Endodermal cell (in vitro differentiated cells): ENCODE data around the gene BPI. TPM values are rescaled to one million over a fixed set of nuclear protein-coding genes. Genes with fewer than 3 reads are reported as not detected.
"Not testable (repeated sequence)": the region's sequence is repeated elsewhere in the genome, so short reads cannot be mapped to it uniquely, and the experiment has no call there.

ENCODE experiments used
- DNase-seq: peaks from one replicate; pipeline ENCODE4 v3.0.0-alpha.2; 2017
- H3K27ac ChIP-seq: 2 replicates; pipeline ENCODE4 v1.5.1; 2013; ENCODE audit warnings: mild to moderate bottlenecking, low read depth, low read length, moderate library complexity
- H3K27me3 ChIP-seq: 2 replicates; pipeline ENCODE4 v1.6.1; 2013; ENCODE audit warnings: mild to moderate bottlenecking, low read length, moderate library complexity; ENCODE audit not compliant: insufficient read depth, control insufficient read depth, poor library complexity, severe bottlenecking
- H3K36me3 ChIP-seq: 2 replicates; pipeline ENCODE4 v1.7.0; 2013; ENCODE audit warnings: mild to moderate bottlenecking, low read length, moderate library complexity; ENCODE audit not compliant: control insufficient read depth, insufficient read depth
- H3K4me1 ChIP-seq: one replicate; pipeline ENCODE4 v1.7.0; 2013; ENCODE audit warnings: low read length; ENCODE audit not compliant: control insufficient read depth, insufficient read depth
- H3K4me3 ChIP-seq: 2 replicates; pipeline ENCODE4 v1.5.1; 2013; ENCODE audit warnings: mild to moderate bottlenecking, low read length, moderate library complexity
- H3K9ac ChIP-seq: 2 replicates; pipeline ENCODE4 v1.6.1; 2013; ENCODE audit warnings: mild to moderate bottlenecking, low read length, moderate library complexity; ENCODE audit not compliant: poor library complexity, severe bottlenecking; ENCODE audit errors: extremely low read depth
- H3K9me3 ChIP-seq: 2 replicates; pipeline ENCODE4 v1.6.1; 2013; ENCODE audit warnings: mild to moderate bottlenecking, low read length, moderate library complexity; ENCODE audit not compliant: control insufficient read depth
- H3K27ac Mint-ChIP-seq: 2 replicates; pipeline ENCODE4 v1.8.0; 2020; ENCODE audit warnings: mixed read lengths
- H3K27me3 Mint-ChIP-seq: 2 replicates; pipeline ENCODE4 v1.8.0; 2021; ENCODE audit warnings: mild to moderate bottlenecking, mixed read lengths; ENCODE audit not compliant: insufficient read depth
- H3K36me3 Mint-ChIP-seq: 2 replicates; pipeline ENCODE4 v1.8.0; 2020; ENCODE audit warnings: low read depth, mixed read lengths
- H3K4me1 Mint-ChIP-seq: 2 replicates; pipeline ENCODE4 v1.8.0; 2020; ENCODE audit warnings: mixed read lengths
- H3K4me3 Mint-ChIP-seq: 2 replicates; pipeline ENCODE4 v1.8.0; 2020; ENCODE audit warnings: mild to moderate bottlenecking, moderate library complexity, mixed read lengths
- H3K9me3 Mint-ChIP-seq: 2 replicates; pipeline ENCODE4 v1.8.0; 2020; ENCODE audit warnings: mild to moderate bottlenecking, mixed read lengths
- WGBS, 2 experiments: methylation state at CpG; one replicate each; pipeline versions ENCODE4 v1.1.5 to v1.1.7; 2013; ENCODE audit warnings: missing lambda C conversion rate in 2 of 2, mixed read lengths in 1 of 2; ENCODE audit not compliant: insufficient coverage in 1 of 2, insufficient read length in 1 of 2; 5-methylcytosine and 5-hydroxymethylcytosine counted together
- long read RNA-seq, 4 experiments: library from polyadenylated mRNA in 2 of 4; library from RNA in 1 of 4; library from capped mRNA in 1 of 4; stranded (forward) in 3 of 4; unstranded in 1 of 4; transcript quantifications; one replicate each; pipeline ENCODE4 v2.0.0, GENCODE V29; 2020 to 2021; ENCODE audit warnings: inconsistent platforms in 1 of 4
- polyA plus RNA-seq, 2 experiments: library from polyadenylated mRNA; stranded (reverse); fragments of 50-300 nt; gene quantifications; one replicate each; pipeline ENCODE4 v1.2.3, GENCODE V29; 2013
- total RNA-seq, 2 donors: library from RNA; stranded (reverse); fragmentation: NEBNext Ultra II Directional in 1 of 2; extraction: Animal tissue kit (Norgen Biotek cat#: 25700) in 1 of 2; gene quantifications; 2 replicates in 1 of 2; 3 replicates in 1 of 2; pipeline ENCODE4 v1.2.1, GENCODE V29; 2021
- TF ChIP-seq, protein P1 (sequence below): fragments of 200-600 bp; sonication (generic); conservative IDR thresholded peaks from 2 replicates; pipeline ENCODE4 v1.5.0; 2021; ENCODE audit warnings: antibody characterized with exemption, mild to moderate bottlenecking

Gene BPI
- not detected for total RNA-seq
- 0.78 TPM for polyA plus RNA-seq (2013, experiment 1 of 2)
- 0.66 TPM for polyA plus RNA-seq (2013, experiment 2 of 2)
- long read RNA-seq, experiment 1 = 0 reads
- long read RNA-seq, experiment 2 = 0 reads
- long read RNA-seq, experiment 3 = 0 reads
- long read RNA-seq, experiment 4 = 0 reads

DNA sequence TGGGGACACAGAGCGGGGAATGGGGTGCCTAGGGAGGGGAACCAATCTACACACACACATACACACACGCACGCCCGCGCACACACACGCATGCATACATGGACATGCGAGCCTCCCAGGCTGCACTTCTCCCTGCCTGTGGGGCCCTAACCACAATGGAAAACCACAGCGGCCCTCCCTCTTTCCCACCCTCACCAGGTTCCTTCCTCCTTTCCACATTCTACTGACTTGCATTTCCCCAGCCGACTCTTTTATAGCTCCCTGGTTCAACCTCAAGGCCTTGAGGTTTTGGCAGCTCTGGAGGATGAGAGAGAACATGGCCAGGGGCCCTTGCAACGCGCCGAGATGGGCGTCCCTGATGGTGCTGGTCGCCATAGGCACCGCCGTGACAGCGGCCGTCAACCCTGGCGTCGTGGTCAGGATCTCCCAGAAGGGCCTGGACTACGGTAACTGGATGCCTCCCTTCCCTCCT, at the start of gene BPI:
Gene BPI, plus strand, starts transcription at position 249 of the 472 bp plus-strand sequence. Its CDS starts 68 bp downstream, at position 317.
- no peaks in the 10 kb centered on the region for H3K27me3 ChIP-seq
- Mint-ChIP-seq H3K4me3 (no peak within 1 kb of the TSS), H3K4me1 (no peaks in the 10 kb centered on the region), H3K27ac (no peak within 1 kb of the TSS), H3K27me3 (no peaks in the 10 kb centered on the region), H3K9me3 (no peaks in the 10 kb centered on the region), H3K36me3 (no peaks in the 10 kb centered on the region)
- peaks cover 2% of the 10 kb centered on the region for H3K9me3 ChIP-seq
- WGBS, 2 experiments = 86 to 88% methylated on average over 19 to 20 of the region's 21 CpGs
- H3K36me3 ChIP-seq = no peaks in the 10 kb centered on the region
- no peak for DNase-seq
- no peaks in the 10 kb centered on the region for H3K4me1 ChIP-seq
- TF ChIP-seq, protein P1, sequence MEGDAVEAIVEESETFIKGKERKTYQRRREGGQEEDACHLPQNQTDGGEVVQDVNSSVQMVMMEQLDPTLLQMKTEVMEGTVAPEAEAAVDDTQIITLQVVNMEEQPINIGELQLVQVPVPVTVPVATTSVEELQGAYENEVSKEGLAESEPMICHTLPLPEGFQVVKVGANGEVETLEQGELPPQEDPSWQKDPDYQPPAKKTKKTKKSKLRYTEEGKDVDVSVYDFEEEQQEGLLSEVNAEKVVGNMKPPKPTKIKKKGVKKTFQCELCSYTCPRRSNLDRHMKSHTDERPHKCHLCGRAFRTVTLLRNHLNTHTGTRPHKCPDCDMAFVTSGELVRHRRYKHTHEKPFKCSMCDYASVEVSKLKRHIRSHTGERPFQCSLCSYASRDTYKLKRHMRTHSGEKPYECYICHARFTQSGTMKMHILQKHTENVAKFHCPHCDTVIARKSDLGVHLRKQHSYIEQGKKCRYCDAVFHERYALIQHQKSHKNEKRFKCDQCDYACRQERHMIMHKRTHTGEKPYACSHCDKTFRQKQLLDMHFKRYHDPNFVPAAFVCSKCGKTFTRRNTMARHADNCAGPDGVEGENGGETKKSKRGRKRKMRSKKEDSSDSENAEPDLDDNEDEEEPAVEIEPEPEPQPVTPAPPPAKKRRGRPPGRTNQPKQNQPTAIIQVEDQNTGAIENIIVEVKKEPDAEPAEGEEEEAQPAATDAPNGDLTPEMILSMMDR = no peak
- no peak within 1 kb of the TSS for H3K9ac ChIP-seq
- H3K27ac ChIP-seq = peak within 1 kb of the TSS; percentile 94
- no peak within 1 kb of the TSS for H3K4me3 ChIP-seq

DNA sequence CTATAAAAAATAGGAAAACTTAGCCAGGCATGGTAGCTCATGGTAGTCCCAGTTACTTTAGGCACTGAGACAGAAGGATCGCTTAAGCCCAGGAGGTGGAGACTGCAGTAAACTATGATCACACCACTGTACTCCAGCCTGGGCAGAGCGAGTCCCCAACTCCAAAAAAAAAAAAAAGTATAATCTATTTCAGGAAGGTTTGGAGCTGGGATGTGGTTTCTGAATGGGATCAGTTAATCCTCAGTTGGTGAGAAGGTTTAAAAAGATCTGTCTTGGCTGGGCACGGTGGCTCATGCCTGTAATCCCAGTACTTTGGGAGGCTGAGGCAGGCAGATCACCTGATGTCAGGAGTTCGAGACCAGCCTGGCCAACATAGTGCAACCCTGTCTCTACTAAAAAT, 49.3 kb upstream of the BPI start:
- not testable (repeated sequence) for H3K36me3 ChIP-seq, H3K9ac ChIP-seq, H3K4me3 Mint-ChIP-seq, H3K27me3 Mint-ChIP-seq, H3K4me1 Mint-ChIP-seq, H3K4me3 ChIP-seq, H3K9me3 Mint-ChIP-seq, H3K27ac ChIP-seq, H3K9me3 ChIP-seq, H3K36me3 Mint-ChIP-seq, H3K27ac Mint-ChIP-seq, H3K27me3 ChIP-seq, DNase-seq, H3K4me1 ChIP-seq
- 98 to 100% methylated on average over 3 to 4 of the region's 4 CpGs for WGBS, 2 experiments

DNA sequence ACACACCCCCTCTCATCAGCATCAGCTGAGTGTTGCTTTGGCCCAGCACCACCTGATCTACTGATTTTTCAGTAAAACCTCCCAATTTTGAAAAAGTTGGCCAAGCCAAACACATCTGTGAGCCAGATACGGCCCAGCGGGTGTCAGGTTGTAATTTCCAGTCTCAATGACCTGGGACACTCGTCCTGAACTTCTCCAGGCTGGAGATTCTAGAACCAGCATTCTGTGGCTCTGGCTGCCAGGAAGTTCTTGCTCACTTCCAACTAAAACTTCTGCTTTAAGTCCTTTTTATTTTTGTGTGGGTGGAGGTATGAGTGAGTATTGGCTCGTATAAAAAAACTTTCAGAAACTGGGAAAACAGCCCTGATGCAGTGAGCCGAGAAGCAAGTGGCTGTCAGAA, 48.6 kb upstream of the BPI start:
- Histone ChIP-seq H3K9ac (no peak overlapping the region), H3K36me3 (no peaks in the 10 kb centered on the region), H3K4me1 (no peaks in the 10 kb centered on the region), H3K27me3 (peaks cover 17% of the 10 kb centered on the region), H3K9me3 (no peaks in the 10 kb centered on the region), H3K27ac (no peak overlapping the region), H3K4me3 (no peak overlapping the region)
- Mint-ChIP-seq H3K36me3 (no peaks in the 10 kb centered on the region), H3K27me3 (peaks cover 14% of the 10 kb centered on the region), H3K4me3 (no peak overlapping the region), H3K9me3 (no peaks in the 10 kb centered on the region), H3K4me1 (peaks cover 9% of the 10 kb centered on the region), H3K27ac (no peak overlapping the region)
- TF ChIP-seq, protein P1 = no peak
- WGBS, 2 experiments = 89 to 91% methylated on average over 5 of the region's 5 CpGs
- no peak for DNase-seq

DNA sequence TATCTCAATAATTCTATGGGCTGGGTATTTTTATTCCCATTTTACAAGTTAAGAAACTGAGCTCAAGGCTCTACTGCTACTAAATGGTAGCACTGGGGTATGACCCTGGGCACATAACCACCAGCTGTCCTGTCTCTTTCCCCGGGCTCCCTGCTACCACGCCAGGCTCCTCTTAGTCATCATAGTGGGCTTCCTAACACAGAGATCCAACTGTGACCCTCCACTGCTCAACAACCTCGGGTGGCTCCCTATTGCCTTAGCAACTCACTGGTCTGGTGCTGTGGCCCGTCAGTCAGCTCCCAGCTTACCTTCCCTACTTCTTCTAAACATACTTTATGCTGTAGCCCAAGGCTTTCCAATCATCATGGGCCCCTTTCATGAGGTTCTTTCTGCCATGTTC, 47.9 kb upstream of the BPI start:
- peaks cover 22% of the 10 kb centered on the region for H3K27me3 ChIP-seq
- 86 to 92% methylated on average over 4 of the region's 4 CpGs for WGBS, 2 experiments
- no peak overlapping the region for H3K27ac ChIP-seq
- H3K36me3 ChIP-seq = no peaks in the 10 kb centered on the region
- Mint-ChIP-seq H3K4me1 (peaks cover 9% of the 10 kb centered on the region), H3K27me3 (peaks cover 19% of the 10 kb centered on the region), H3K27ac (no peak overlapping the region), H3K9me3 (no peaks in the 10 kb centered on the region), H3K36me3 (no peaks in the 10 kb centered on the region), H3K4me3 (no peak overlapping the region)
- no peak overlapping the region for H3K4me3 ChIP-seq
- TF ChIP-seq, protein P1 = no peak
- H3K9ac ChIP-seq = no peak overlapping the region
- no peaks in the 10 kb centered on the region for H3K9me3 ChIP-seq
- no peak for DNase-seq
- H3K4me1 ChIP-seq = no peaks in the 10 kb centered on the region
